Stimulated activated CD8-positive, alpha-beta memory T cell treated with anti-CD3 and anti-CD28 coated beads, Interleukin-4, amount 100 ng/mL, for 48 hours (primary cell): ENCODE measurements around the gene GOLGA6L7.
"Not testable (repeated sequence)": the region's sequence is repeated elsewhere in the genome, so short reads cannot be mapped to it uniquely, and the experiment has no call there.

Experiments used
- DNase-seq: peaks from one replicate; pipeline ENCODE4 v3.0.0-alpha.2; 2020

GOLGA6L7 gene

DNA sequence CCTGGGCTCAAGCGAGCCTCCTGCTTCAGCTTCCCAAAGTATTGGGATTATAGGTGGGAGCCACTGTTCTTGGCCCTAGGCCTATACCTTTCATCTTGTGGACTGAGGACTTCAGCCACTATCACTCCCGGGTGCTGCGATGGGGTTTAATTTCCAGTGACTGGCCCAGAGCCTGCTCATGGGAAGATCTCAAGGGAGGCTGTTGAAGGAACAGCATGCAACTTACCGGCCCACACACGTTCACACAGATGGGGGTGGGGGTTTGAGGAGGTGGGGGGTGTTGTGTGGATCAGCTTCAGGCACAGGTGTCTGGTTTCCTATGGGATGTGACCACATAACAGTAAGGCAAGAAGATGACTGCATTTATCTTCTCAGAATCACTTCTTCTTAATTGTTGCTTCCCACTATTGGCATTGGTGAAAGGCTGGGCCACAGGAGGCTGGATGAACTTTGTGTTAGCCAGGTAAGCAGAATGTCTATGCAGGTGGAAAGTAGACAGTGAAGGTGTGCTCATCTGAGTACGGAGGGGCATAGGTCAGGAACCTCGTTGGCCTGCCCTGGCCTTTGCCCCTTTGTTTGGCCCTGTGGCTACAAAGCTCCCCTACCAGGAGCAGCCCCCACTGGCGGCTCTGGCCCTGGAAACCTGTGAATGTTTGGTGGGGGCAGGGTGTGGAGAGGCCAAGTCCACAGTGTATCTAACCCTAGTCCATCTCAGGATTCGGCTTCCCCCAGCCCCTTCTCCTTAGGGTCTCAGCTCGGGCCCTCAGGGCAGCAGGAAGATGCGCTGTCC lies 35.9 kb upstream of the GOLGA6L7 start:
- DNase-seq: no peak

DNA sequence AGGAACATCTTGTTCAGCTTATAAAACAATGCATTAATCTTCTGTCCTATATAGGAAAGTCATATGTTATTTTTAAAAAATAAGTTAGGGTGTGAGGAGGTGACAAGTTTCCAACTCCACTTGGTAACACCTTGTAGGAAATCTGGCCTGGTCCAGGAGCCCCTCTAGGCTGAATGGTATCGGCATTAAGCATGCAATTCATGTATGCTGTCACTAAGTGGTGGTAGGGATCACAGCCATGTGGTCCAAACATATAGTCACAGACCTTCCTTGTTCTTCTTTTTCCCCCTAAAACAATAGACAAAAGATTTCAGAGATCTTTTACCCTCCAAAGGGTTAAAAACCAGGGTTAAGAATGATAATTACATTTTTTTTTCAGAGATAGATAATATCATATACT lies 33.2 kb upstream of the GOLGA6L7 start:
- DNase-seq: no peak

DNA sequence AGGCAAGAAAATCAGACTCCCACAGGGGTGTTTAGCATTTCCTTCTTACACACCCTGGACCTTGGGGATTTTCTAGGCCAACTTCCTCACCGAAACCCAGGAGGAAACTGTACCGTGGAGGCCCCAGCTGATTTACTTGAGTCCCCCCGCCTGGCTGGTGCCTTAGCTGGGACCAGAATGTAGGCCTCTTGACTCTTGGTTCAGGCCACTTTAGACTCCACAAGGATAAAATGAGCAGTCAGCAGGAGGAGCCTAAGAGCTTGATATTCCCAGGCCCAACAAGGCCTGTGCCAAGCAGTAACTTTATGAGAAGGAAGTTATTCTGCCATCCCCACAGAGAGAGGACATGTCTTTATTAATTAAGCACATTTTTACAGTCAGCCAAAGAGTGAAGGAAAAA lies 32.7 kb upstream of the GOLGA6L7 start:
- DNase-seq: no peak

DNA sequence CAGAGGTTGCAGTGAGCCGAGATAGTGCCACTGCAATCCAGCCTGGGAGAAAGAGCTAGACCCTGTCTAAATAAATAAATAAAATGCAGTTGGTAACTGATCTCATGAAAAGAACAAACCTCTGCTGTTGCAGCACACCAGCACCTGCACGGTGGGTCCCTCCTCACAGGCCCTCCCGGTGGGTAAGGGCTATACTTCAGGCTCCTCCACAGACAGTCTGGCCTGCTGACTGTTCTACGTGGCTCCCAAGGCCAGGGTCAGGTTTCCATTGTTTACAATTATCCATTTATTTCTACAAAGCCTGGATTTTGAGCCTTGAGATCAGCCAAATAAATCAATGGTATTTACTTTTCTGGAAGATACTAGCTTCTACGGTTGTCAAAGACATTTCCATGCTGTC lies 32.2 kb upstream of the GOLGA6L7 start:
- DNase-seq: no peak

DNA sequence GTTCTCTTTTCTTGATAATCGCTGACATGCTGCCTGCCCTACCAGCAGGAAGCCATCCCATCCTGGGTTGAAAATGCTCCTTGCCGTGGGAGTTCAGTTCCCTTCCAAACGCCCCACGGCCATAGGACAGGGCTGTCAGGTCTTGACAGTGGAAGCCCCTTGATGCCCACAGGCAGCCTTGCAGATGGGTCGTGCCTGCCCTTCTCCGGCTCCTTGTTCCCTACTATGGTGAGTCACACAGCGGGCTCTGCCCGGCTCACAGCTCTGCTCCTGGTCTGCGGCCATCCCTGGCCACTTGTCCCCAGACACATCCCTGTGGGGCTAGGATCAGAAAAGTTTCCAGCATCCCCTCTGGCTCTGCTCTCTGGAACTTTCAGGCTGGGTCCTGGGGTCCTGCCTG lies 31.1 kb upstream of the GOLGA6L7 start:
- DNase-seq: no peak

DNA sequence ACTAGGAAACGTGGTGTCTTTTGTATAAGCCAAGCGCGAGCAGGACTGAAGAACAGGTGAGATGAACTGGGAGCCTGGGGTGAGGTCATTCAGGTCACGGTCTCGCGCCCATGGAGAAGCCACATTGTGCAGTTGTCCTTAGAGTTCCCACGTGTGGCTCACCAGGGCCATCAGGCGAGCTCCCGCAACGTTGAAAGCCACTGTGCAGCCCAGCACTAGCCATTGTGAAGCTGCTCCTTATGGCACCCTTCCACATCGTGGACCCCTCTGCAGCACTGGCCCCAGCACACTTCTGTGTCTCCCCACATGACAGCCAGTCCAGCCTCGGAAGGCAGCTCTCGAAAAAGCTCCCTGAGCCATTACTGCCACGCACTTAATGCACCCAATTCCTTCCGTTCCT lies 29.8 kb upstream of the GOLGA6L7 start:
- no peak for DNase-seq

DNA sequence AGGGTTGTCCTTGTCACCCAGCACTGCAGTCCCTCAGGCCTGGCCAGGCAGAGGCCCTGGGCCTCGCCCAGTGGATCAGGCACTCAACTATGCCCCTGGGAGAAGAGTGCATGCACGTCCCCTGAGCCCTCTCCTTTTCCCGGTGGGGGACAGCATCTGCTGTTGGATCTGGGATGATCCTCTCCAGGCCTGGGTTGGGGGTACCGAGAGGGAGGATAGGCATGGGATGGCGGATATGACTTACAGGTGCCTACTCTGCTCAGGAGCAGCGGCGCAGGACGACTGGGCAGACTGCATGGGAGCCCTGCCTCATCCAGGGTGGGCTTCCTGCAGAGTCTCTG lies 28.4 kb upstream of the GOLGA6L7 start:
- DNase-seq: no peak

DNA sequence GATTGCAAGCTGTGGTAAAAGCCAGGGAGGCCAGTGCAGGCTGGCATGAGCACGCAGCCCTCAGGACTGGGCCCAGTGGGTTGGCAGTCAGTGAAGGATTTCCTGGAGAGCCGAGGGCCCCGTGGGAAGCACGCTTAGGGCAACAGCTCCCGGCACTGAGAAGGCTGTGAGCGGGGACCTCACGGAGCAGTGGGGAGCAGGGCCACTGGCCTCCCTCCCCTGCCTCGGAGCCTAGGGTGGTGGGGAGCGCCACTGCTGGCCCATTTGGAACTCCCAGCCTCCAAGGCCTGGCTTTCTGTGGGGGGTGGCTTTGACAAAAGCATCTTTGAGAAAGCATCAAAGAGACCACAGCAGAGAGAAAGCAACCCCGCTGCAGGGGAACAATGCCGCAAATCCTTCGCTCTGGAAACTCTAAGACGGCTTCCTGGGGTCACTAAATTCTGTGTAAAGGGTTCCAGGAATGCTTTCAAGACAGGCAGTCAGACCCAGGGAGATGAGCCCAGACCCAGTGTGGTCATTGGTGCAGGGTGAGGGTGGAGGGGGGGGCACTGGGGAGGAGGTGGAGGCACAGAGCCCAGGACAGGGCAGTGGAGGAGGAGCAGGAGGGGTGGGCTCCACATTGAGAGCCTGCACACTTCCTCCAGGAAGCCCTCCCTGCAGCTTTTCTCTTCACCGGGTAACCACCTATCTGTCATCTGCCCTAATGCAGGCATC lies 27.8 kb upstream of the GOLGA6L7 start:
- no peak for DNase-seq

DNA sequence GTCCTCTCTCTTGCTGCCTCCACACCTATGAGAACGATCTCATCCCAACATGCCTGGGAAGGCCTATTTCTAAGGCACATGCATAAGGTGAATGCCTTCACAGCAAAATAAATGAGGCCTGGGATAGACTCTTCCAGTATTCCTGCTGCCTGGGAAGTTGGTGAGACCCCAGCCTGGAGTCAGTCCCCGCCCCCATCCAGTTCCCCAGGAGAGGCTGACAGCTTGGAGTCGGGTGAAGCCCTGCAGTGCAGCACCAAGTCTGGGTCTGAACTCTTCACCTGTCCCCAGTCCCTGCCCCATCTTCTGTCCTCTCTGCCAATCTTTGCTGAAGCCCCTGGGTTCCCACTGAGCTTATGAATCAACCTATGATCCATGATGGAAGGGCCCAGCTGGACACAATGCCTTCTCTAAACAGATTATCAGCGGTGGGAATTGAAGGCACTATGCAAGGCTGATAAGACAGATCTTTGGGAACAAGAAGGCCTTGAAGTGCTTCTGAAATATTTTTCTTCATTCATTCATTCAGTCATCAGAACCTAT lies 27.1 kb upstream of the GOLGA6L7 start:
- DNase-seq: no peak

DNA sequence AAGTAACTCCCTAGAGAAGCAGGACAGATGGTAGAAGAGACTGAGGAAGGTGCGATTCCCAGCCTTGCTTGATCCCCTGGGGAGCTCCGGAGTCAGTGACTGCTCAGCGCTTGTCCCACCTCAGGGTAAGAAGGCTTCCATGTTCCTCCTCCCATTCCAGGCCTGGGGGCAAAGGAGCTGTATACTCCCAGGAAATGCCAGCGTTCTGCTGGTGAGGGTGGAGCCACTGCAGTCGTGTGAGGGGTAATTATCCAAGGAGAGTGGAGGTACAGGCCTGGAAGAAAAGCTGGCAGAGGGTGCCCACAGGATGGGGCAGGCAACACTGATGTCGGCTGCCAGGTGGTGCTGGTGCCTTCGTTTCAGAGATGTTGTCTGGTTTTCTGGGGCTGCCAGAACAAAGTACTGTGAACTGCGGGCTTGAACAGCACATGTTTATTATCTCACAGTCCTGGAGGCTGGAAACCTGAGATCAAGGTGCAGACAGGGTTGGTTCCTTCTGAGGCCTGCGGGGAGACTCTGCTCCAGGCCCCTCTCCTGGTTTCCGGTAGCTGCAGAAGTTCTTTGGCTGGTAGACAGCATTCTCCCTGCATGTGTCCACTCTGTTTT lies 25.2 kb upstream of the GOLGA6L7 start:
- DNase-seq: no peak

DNA sequence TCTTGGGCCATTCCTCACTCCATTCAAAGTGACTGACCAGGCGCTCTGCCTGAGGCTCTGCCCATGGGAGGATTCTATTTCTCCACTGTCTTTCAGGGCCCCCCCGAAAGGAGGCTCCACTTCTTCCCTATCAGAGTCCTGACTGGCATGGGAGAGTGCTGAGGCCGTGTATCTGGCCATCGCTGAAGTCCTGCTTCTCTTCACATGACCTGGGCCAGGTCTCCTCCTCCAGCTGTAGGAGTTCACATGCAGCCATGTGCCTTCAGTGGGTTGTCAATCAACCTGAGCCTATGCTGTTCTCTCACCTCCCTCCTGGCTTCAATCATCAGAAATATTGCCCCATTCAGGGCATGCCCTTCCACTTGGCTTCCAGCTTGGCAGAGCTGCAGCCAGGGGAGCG lies 24.6 kb upstream of the GOLGA6L7 start:
- DNase-seq: no peak

DNA sequence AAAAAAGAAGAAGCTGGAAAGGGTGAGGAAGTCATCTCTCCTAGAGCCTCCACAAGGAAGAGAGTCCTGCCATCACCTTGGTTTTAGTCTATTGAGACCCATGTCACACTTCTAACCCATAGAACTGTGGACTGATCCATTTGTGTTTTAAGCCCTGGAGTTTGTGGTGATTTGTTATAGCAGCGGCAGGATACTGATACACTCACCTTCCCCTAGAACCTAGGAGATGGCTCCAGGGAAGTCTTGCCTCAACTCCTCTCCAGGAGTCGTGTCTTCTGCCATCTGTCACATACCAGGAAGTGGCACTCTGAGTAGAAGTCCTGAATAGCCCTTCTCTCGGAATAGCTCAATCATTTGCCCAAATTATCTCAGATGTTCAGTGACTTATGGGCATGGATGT lies 22.7 kb upstream of the GOLGA6L7 start:
- DNase-seq: no peak

DNA sequence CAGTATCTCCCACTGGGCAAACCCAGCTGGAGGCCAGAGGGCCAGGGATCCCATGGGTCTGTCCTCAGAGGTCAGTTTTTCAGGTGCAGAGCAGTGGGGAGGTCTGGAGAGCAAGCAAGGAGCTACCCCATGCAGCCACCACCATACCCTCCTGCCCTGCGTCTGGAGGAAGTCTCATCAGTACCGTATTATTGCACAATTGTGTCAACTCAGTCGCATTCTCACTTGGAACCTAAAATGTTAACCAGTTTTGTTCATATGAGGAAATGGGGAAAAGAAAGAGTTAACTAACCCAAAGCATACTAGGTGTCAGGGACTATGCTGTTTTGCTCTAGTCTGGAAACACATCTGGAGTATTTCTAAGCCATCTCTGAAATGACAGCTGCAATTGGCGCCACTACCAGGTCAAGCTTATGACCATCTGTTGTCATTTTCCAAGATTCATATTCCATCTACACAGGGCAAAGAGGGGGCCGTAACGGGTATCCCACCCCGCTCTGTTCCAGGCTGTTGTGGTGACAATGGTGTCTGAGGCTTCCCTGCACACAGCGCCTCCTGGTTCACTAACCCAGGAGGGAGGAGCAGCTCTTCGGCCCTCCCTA lies 20.4 kb upstream of the GOLGA6L7 start:
- no peak for DNase-seq

DNA sequence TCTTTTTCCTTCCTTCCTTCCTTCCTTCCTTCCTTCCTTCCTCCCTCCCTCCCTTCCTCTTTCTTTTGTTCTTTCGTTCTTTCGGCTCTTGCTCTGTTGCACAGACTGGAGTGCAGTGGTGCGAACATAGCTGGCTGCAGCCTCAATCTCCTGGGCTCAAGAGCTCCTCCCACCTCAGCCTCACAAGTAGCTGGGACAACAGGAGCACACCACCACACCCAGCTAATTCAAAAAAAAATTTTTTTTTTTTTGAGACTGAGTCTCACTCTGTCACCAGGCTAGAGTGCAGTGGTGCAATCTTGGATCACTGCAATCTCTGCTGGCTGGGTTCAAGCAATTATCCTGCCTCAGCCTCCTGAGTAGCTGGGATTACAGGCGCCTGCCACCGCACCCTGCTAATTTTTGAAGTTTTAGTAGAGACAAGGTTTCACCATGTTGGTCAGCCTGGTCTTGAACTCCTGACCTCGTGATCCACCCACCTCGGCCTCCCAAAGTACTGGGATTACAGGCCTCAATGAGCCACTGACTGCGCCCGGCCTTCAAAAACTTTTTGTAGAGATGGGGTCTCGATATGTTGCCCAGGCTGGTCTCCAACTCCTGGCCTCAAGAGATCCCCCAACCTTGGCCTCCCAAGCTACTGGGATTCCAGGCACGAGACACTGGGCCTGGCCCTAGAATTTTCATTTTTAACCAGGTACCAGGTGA lies 13.3 kb upstream of the GOLGA6L7 start:
- not testable (repeated sequence) for DNase-seq

DNA sequence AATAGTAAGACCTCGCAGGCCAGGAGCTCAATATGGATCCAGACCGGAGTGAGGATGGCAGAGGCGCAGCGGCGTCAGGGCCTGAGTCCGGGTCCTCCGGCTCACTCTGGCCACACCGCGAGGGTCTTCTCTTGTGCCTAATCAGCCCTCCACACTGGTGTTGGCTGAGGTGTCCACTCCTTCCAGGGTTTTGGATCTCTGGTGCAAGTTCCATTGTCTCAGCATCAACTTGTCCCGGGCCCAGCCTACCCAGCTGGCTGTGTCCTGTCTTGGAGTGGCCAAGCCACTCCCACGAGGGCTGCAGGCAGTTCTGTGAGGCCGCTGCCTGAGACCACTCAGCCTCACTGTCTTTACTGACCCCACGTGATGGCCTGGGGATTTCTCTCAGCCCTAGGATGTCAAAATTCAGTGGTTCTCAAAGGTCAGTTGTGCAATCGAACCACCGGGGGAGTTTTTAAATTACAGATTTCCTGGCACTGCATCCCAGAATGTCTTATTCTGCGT lies 12.6 kb upstream of the GOLGA6L7 start:
- no peak for DNase-seq

DNA sequence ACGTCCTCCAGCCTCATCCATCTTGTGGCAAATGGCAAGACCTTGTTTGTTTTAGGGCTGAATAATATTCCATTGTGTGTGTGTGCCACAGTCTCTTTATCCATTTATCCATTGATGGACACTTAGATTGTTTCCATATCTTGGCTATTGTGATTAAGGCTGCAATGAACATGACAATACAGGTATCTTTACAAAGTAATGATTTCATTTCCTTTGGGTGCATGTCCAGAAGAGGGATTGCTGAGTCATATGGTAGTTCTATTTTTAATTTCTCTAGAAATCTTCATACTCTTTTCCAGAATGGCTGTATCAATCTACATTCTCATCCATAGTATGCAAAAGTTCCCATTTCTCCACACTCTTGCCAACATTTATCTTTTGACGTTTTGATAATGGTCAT lies 6.1 kb upstream of the GOLGA6L7 start:
- not testable (repeated sequence) for DNase-seq

DNA sequence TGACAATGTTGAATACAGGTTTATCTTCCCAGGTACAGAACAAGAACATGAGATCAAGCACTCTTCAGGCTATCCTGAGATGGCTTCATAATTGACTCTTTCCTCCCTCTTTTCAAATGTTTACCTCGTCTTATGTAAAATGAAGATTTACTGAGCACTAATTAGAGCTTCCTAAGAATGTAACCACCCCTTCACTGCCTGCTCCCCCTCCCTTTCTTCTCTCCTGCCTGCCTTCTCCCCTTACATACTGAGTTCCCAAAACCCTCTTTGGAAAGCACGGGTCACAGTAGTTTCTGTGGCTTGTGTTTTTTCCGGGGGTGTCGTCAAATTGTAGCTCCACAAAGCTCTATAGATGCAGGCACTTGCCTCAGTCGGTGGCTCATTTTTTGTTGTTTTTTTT lies 5.2 kb upstream of the GOLGA6L7 start:
- not testable (repeated sequence) for DNase-seq

DNA sequence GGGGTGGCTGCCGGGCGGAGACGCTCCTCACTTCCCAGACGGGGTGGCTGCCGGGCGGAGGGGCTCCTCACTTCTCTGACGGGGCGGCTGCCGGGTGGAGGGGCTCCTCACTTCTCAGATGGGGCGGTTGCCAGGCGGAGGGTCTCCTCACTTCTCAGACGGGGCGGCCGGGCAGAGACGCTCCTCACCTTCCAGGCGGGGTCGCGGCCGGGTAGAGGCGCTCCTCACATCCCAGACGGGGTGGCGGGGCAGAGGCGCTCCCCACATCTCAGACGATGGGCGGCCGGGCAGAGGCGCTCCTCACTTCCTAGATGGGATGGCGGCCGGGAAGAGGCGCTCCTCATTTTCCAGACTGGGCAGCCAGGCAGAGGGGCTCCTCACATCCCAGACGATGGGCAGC lies 1.3 kb upstream of the GOLGA6L7 start:
- DNase-seq: not testable (repeated sequence)

DNA sequence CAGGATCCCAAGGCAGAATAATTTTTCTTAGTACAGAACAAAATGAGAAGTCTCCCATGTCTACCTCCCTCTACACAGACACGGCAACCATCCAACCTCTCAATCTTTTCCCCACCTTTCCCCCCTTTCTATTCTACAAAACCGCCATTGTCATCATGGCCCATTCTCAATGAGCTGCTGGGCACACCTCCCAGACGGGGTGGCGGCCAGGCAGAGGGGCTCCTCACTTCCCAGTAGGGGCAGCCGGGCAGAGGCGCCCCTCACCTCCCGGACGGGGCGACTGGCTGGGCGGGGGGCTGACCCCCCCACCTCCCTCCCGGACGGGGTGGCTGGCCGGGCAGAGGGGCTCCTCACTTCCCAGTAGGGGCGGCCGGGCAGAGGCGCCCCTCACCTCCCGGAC lies 827 bp upstream of the GOLGA6L7 start:
- not testable (repeated sequence) for DNase-seq

DNA sequence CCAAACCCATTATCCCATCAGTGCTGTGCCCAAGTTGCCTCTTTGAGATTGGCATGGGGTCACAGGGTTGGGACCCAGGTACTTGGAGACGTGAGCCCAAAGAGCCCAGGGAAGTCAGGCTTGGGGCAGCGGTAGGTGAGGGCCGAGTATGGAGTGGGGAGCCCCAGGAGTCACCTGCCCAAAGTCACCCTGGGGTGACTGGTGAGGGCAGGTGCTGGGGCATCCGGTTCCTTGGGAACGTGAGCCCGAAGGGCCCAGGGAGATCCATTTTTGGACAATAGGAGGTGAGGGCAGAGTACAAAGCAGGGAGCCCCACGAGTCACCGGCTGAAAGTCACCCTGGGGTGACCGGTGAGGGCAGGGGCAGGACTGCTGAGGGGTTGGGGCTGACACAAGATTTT lies 485 bp downstream of the GOLGA6L7 start:
- DNase-seq: not testable (repeated sequence)

DNA sequence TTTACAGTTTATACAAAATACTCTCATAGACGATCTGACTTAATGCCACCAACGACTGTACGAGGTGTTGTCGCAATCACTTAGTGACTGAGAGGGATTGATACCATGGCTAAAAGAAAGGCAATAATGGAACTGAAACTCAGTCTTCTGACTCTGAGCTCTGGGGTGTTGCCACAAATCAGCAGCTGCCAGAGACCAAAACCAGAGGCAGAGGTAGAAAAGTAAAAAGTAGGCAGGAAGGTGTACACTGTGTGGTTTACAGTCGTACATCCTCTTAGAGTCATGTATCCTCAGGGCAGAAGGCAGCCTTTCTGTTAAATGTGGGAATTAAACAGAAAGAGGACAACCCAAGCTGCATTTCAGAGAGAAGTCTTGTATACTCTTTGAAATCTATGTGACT lies 1.2 kb downstream of the GOLGA6L7 start:
- not testable (repeated sequence) for DNase-seq

DNA sequence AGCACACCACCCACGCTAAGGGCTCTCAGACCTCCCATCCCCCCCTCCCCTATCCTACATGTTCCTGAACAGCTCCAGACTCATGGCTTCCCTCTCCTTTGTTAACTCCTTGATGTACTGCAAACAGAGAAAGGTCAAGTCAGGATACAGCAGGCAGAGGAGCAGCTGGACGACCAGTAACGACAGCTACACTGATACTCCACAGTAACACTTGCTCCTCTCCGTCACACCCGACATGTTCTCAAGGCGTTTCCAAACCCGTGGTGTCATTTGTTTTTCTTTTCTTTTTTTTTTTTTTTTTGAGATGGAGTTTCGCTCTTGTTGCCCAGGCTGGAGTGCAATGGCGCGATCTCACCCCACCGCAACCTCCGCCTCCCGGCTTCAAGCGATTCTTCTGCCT lies 4.3 kb downstream of the GOLGA6L7 start:
- DNase-seq: not testable (repeated sequence)

DNA sequence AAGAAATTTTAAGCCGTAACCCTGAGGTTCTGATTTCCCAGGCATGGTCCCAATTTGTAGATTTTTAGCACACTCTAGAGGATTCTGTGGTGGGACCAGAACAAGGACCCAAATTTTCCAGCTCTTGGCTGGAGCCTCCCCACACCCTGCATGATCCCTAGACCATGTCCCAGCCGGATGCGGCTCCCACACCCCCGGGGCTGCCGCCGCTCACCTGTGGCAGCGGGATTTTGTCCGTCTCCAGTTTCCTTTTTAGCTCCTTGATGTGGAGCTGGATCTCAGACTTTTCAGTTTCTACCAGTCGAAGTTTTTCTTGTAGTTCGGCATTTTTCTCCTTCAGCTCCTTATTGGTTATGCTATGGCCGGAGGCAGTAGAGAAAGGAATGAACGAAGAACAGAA lies 4.9 kb downstream of the GOLGA6L7 start:
- not testable (repeated sequence) for DNase-seq
